ENCODE results near the gene ACOX1. TPM values are rescaled to one million over a fixed set of nuclear protein-coding genes. Genes with fewer than 3 reads are reported as not detected.

ACOX1 gene
- total and polyA plus RNA-seq, 4 donors = 14.6 to 48.8 (median 28.8) TPM

- Histone ChIP-seq H3K4me1 (ENCODE audit: control insufficient read depth in 1 of 2, insufficient read depth in 2 of 2, low read length in 2 of 2) (no peaks in the 10 kb centered on the region), H3K4me3 (ENCODE audit: low read length in 2 of 2) (no peak overlapping the region), H3K27ac (ENCODE audit: low read depth in 1 of 2, low read length in 2 of 2) (no peak overlapping the region), H3K27me3 (ENCODE audit: control insufficient read depth in 1 of 2, insufficient read depth in 2 of 2, low read length in 1 of 2) (no peaks in the 10 kb centered on the region), H3K9me3 (ENCODE audit: control insufficient read depth, low read length) (no peaks in the 10 kb centered on the region), H3K36me3 (ENCODE audit: control insufficient read depth in 1 of 2, insufficient read depth in 2 of 2, low read length in 1 of 2) (peaks cover 0 to 5% of the 10 kb centered on the region in 2 donors)
- ATAC-seq (ENCODE audit: low FRiP score) = no peak
- 45 to 56% methylated on average over 8 of the region's 8 CpGs for WGBS, 2 donors
- no peak for DNase-seq
- intact Hi-C loops (cut with DNase I) = no loop called here
Observed at GRCh38 chr17:75959051-75959838, 19.7 kb downstream of the ACOX1 start.

DNA sequence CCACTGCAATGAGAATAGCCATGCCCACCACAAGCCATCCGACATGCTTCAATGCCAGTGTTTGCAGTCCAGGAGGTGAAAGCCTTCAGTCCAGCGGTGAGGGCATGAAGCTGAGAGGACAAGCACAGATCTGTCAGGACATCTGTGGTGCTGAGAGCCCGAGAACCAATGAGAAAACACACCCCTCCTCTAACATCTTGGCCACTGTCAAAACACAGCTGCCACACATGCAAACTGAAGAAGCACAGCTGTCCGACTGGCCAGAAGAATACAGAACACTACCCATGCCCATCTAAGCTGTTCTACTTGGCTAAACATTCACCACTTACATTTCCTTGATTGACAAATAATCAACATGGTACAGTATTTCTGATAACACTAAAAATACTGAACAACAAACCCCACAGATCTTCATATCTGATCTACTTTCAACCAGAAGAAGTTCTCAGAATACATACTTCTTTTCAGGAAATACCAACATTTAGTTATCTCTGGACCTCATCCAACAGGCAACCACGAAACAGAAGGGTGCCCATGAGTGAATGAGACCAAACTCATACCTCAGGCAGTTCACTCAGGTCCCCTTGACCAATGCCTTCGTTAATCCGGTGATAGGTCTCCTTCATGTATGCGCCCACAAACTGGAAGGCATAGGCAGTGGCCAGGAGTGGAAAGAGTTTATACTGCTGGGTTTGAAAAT lies 28.0 kb downstream of the ACOX1 start:
- intact Hi-C loops (cut with DNase I) = no loop called here
- no peak for ATAC-seq (ENCODE audit: low FRiP score)
- Histone ChIP-seq H3K9me3 (ENCODE audit: control insufficient read depth, low read length) (no peaks in the 10 kb centered on the region), H3K36me3 (ENCODE audit: control insufficient read depth in 1 of 2, insufficient read depth in 2 of 2, low read length in 1 of 2) (peaks cover 0 to 18% of the 10 kb centered on the region in 2 donors), H3K4me3 (ENCODE audit: low read length in 2 of 2) (no peak overlapping the region), H3K27ac (ENCODE audit: low read depth in 1 of 2, low read length in 2 of 2) (no peak overlapping the region), H3K4me1 (ENCODE audit: control insufficient read depth in 1 of 2, insufficient read depth in 2 of 2, low read length in 2 of 2) (no peaks in the 10 kb centered on the region), H3K27me3 (ENCODE audit: control insufficient read depth in 1 of 2, insufficient read depth in 2 of 2, low read length in 1 of 2) (no peaks in the 10 kb centered on the region)
- no peak for DNase-seq
- 75% methylated on average over 8 of the region's 8 CpGs for WGBS, 2 donors

GRCh38 chr17:75950421-75950820 lies 28.5 kb downstream of the ACOX1 start:
- no peak overlapping the region for H3K27ac ChIP-seq (ENCODE audit: low read depth in 1 of 2, low read length in 2 of 2)
- no peak for DNase-seq
- no peaks in the 10 kb centered on the region for H3K27me3 ChIP-seq (ENCODE audit: control insufficient read depth in 1 of 2, insufficient read depth in 2 of 2, low read length in 1 of 2)
- intact Hi-C loops (cut with DNase I) = no loop called here
- no peak for ATAC-seq (ENCODE audit: low FRiP score)
- no peaks in the 10 kb centered on the region for H3K9me3 ChIP-seq (ENCODE audit: control insufficient read depth, low read length)
- peaks cover 0 to 15% of the 10 kb centered on the region in 2 donors for H3K36me3 ChIP-seq (ENCODE audit: control insufficient read depth in 1 of 2, insufficient read depth in 2 of 2, low read length in 1 of 2)
- H3K4me1 ChIP-seq (ENCODE audit: control insufficient read depth in 1 of 2, insufficient read depth in 2 of 2, low read length in 2 of 2) = no peaks in the 10 kb centered on the region
- WGBS, 2 donors = 89 to 91% methylated on average over 6 of the region's 6 CpGs
- no peak overlapping the region for H3K4me3 ChIP-seq (ENCODE audit: low read length in 2 of 2)

GRCh38 chr17:75945211-75945610 lies 33.8 kb downstream of the ACOX1 start:
- no peak overlapping the region for H3K27ac ChIP-seq (ENCODE audit: low read depth in 1 of 2, low read length in 2 of 2)
- WGBS, 2 donors = 77 to 81% methylated on average over 2 of the region's 2 CpGs
- no peak for ATAC-seq (ENCODE audit: low FRiP score)
- H3K4me1 ChIP-seq (ENCODE audit: control insufficient read depth in 1 of 2, insufficient read depth in 2 of 2, low read length in 2 of 2) = no peaks in the 10 kb centered on the region
- intact Hi-C loops (cut with DNase I) = no loop called here
- no peaks in the 10 kb centered on the region for H3K27me3 ChIP-seq (ENCODE audit: control insufficient read depth in 1 of 2, insufficient read depth in 2 of 2, low read length in 1 of 2)
- no peaks in the 10 kb centered on the region for H3K9me3 ChIP-seq (ENCODE audit: control insufficient read depth, low read length)
- H3K36me3 ChIP-seq (ENCODE audit: control insufficient read depth in 1 of 2, insufficient read depth in 2 of 2, low read length in 1 of 2) = no peaks in the 10 kb centered on the region
- DNase-seq = no peak
- no peak overlapping the region for H3K4me3 ChIP-seq (ENCODE audit: low read length in 2 of 2)

- Histone ChIP-seq H3K4me1 (ENCODE audit: control insufficient read depth in 1 of 2, insufficient read depth in 2 of 2, low read length in 2 of 2) (no peaks in the 10 kb centered on the region), H3K27me3 (ENCODE audit: control insufficient read depth in 1 of 2, insufficient read depth in 2 of 2, low read length in 1 of 2) (no peaks in the 10 kb centered on the region), H3K9me3 (ENCODE audit: control insufficient read depth, low read length) (no peaks in the 10 kb centered on the region), H3K36me3 (ENCODE audit: control insufficient read depth in 1 of 2, insufficient read depth in 2 of 2, low read length in 1 of 2) (no peaks in the 10 kb centered on the region), H3K27ac (ENCODE audit: low read depth in 1 of 2, low read length in 2 of 2) (no peak overlapping the region), H3K4me3 (ENCODE audit: low read length in 2 of 2) (no peak overlapping the region)
- ATAC-seq (ENCODE audit: low FRiP score) (no peak), DNase-seq (no peak)
- intact Hi-C loops (cut with DNase I) = no loop called here
- WGBS, 2 donors = 79 to 88% methylated on average over 1 of the region's 1 CpG
Observed at GRCh38 chr17:75943491-75943890, 35.5 kb downstream of the ACOX1 start.

- no peaks in the 10 kb centered on the region for H3K36me3 ChIP-seq (ENCODE audit: control insufficient read depth in 1 of 2, insufficient read depth in 2 of 2, low read length in 1 of 2)
- intact Hi-C loops (cut with DNase I) = no loop called here
Observed at GRCh38 chr17:75942473-75942872, 36.5 kb downstream of the ACOX1 start.

DNA sequence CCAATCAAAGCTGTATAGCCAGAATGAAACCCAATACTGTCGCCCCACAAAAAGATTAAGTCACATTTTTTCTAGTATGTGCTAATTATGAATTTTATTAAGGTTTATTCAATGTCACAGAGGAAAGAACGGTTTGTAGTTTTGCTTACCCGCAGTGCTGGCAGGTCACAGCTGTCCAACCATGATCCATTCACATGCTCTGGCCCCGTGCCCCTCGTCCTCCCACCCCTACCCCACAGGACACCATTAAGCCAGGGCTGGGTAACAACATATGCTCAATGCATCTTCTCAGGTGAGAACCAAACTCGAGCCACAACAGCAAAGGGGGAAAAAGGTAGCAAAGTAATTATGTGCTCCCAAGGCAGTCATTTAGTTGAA lies 37.5 kb downstream of the ACOX1 start:
- Histone ChIP-seq H3K36me3 (ENCODE audit: control insufficient read depth in 1 of 2, insufficient read depth in 2 of 2, low read length in 1 of 2) (no peaks in the 10 kb centered on the region), H3K27ac (ENCODE audit: low read depth in 1 of 2, low read length in 2 of 2) (no peak overlapping the region), H3K9me3 (ENCODE audit: control insufficient read depth, low read length) (no peaks in the 10 kb centered on the region), H3K4me3 (ENCODE audit: low read length in 2 of 2) (no peak overlapping the region), H3K27me3 (ENCODE audit: control insufficient read depth in 1 of 2, insufficient read depth in 2 of 2, low read length in 1 of 2) (no peaks in the 10 kb centered on the region), H3K4me1 (ENCODE audit: control insufficient read depth in 1 of 2, insufficient read depth in 2 of 2, low read length in 2 of 2) (no peaks in the 10 kb centered on the region)
- no peak for ATAC-seq (ENCODE audit: low FRiP score)
- no peak for DNase-seq
- 27 to 40% methylated on average over 6 of the region's 6 CpGs for WGBS, 2 donors
- intact Hi-C loops (cut with DNase I) = no loop called here

More at GRCh38 chr17:75942473-75942872, 36.5 kb downstream of the ACOX1 start:
- H3K27ac ChIP-seq (ENCODE audit: low read depth in 1 of 2, low read length in 2 of 2) = no peak overlapping the region
- H3K9me3 ChIP-seq (ENCODE audit: control insufficient read depth, low read length) = no peaks in the 10 kb centered on the region
- ATAC-seq (ENCODE audit: low FRiP score) (no peak), DNase-seq (no peak)
- no peak overlapping the region for H3K4me3 ChIP-seq (ENCODE audit: low read length in 2 of 2)
- 88 to 89% methylated on average over 4 of the region's 4 CpGs for WGBS, 2 donors
- no peaks in the 10 kb centered on the region for H3K4me1 ChIP-seq (ENCODE audit: control insufficient read depth in 1 of 2, insufficient read depth in 2 of 2, low read length in 2 of 2)
- H3K27me3 ChIP-seq (ENCODE audit: control insufficient read depth in 1 of 2, insufficient read depth in 2 of 2, low read length in 1 of 2) = no peaks in the 10 kb centered on the region

GRCh38 chr17:75940727-75941441 lies 38.1 kb downstream of the ACOX1 start, which contains the start of gene FBF1:
TSS of gene FBF1 (minus strand) at chr17:75941042. CDS start at chr17:75938149, 2,893 bp downstream.
- Histone ChIP-seq H3K27me3 (ENCODE audit: control insufficient read depth in 1 of 2, insufficient read depth in 2 of 2, low read length in 1 of 2) (no peaks in the 10 kb centered on the region), H3K9me3 (ENCODE audit: control insufficient read depth, low read length) (no peaks in the 10 kb centered on the region), H3K36me3 (ENCODE audit: control insufficient read depth in 1 of 2, insufficient read depth in 2 of 2, low read length in 1 of 2) (no peaks in the 10 kb centered on the region), H3K4me1 (ENCODE audit: control insufficient read depth in 1 of 2, insufficient read depth in 2 of 2, low read length in 2 of 2) (no peaks in the 10 kb centered on the region), H3K4me3 (ENCODE audit: low read length in 2 of 2) (peak within 1 kb of the TSS; percentile 39 to 53), H3K27ac (ENCODE audit: low read depth in 1 of 2, low read length in 2 of 2) (no peak within 1 kb of the TSS)
- ATAC-seq (ENCODE audit: low FRiP score) (peak; percentile 98), DNase-seq (peak; percentile 97 to 99)
- intact Hi-C loops (cut with DNase I) = no loop called here
- WGBS, 2 donors = 0% methylated on average over 63 of the region's 63 CpGs

All from aorta (tissue), 5 donors.